GM18505 (cell line): ENCODE data around the gene SYTL2.

Experiments
- ATAC-seq: cut with Tn5 transposase; IDR thresholded peaks from one replicate; pipeline ENCODE4 v1.9.1; 2021; ENCODE audit not compliant: unreplicated experiment
- POLR2A ChIP-seq: IDR thresholded peaks from 4 replicates; pipeline ENCODE4 v1.6.1; 2011; ENCODE audit warnings: borderline replicate concordance; ENCODE audit not compliant: insufficient read depth, insufficient read length; ENCODE audit errors: extremely low read depth

SYTL2 gene

GRCh38 chr11:85758026-85758425 lies 52.9 kb downstream of the SYTL2 start:
- TF ChIP-seq POLR2A = no peak
- ATAC-seq = no peak

GRCh38 chr11:85756401-85757200 lies 54.3 kb downstream of the SYTL2 start:
- ATAC-seq = no peak
- no peak for TF ChIP-seq POLR2A

GRCh38 chr11:85755701-85756100 lies 55.2 kb downstream of the SYTL2 start:
- no peak for ATAC-seq
- TF ChIP-seq POLR2A = no peak

- no peak for ATAC-seq
- no peak for TF ChIP-seq POLR2A
Measured at GRCh38 chr11:85755285-85755684, 55.7 kb downstream of the SYTL2 start.

GRCh38 chr11:85752890-85753581 lies 57.9 kb downstream of the SYTL2 start:
- ATAC-seq = no peak
- TF ChIP-seq POLR2A = no peak

GRCh38 chr11:85752201-85752889 lies 58.6 kb downstream of the SYTL2 start:
- no peak for ATAC-seq
- TF ChIP-seq POLR2A = no peak

- ATAC-seq = no peak
Measured at GRCh38 chr11:85751724-85752123, 59.2 kb downstream of the SYTL2 start.

GRCh38 chr11:85750646-85751045 lies 60.3 kb downstream of the SYTL2 start:
- no peak for TF ChIP-seq POLR2A
- no peak for ATAC-seq

More at GRCh38 chr11:85751724-85752123, 59.2 kb downstream of the SYTL2 start:
- no peak for TF ChIP-seq POLR2A

- no peak for TF ChIP-seq POLR2A
- no peak for ATAC-seq
Measured at GRCh38 chr11:85749884-85750283, 61.1 kb downstream of the SYTL2 start.

GRCh38 chr11:85749287-85749834 lies 61.6 kb downstream of the SYTL2 start:
- ATAC-seq = no peak
- TF ChIP-seq POLR2A = no peak

- ATAC-seq = no peak
- no peak for TF ChIP-seq POLR2A
Measured at GRCh38 chr11:85748455-85748891, 62.5 kb downstream of the SYTL2 start.

- no peak for ATAC-seq
- TF ChIP-seq POLR2A = no peak
Measured at GRCh38 chr11:85746670-85747069, 64.3 kb downstream of the SYTL2 start.

- TF ChIP-seq POLR2A = no peak
- no peak for ATAC-seq
Measured at GRCh38 chr11:85745626-85746025, 65.3 kb downstream of the SYTL2 start.
